Fibroblast of lung (primary cell): Measurements from ENCODE around the gene FAM234B.

Experiments
- EZH2 ChIP-seq: IDR thresholded peaks from 2 replicates; pipeline ENCODE4 v1.5.1; 2012; ENCODE audit warnings: low read length, control low read depth, mild to moderate bottlenecking; ENCODE audit errors: missing control alignments
- TF ChIP-seq, protein P1 (sequence below), 2 donors: IDR thresholded peaks in 1 of 2; conservative IDR thresholded peaks in 1 of 2; 1 replicate in 1 of 2; 2 replicates in 1 of 2; pipeline ENCODE4 v1.5.1; 2011 to 2012; ENCODE audit warnings: low read length in 2 of 2, control low read depth in 1 of 2, inconsistent platforms in 1 of 2, low read depth in 1 of 2, mild to moderate bottlenecking in 1 of 2

DNA sequence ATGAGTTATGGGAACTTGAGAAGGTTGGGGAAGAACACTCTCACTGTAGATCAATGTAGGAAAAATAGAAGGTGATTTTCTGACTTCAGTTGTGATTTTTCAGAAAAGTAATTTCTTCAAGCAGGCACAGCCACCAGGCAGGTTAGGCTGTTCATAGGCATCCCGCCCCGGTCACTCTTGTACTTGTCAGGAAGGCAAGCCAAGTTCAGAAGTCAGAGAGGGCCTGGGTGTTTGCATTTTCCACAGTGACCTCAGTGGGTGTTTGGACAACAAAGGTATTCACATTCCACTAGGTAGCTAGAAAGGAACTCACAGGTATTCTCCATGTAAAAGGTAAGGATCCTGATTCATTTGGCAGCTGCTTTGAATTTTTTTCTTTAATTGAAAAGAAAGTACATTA lies 3.0 kb upstream of the FAM234B start:
- TF ChIP-seq, protein P1, sequence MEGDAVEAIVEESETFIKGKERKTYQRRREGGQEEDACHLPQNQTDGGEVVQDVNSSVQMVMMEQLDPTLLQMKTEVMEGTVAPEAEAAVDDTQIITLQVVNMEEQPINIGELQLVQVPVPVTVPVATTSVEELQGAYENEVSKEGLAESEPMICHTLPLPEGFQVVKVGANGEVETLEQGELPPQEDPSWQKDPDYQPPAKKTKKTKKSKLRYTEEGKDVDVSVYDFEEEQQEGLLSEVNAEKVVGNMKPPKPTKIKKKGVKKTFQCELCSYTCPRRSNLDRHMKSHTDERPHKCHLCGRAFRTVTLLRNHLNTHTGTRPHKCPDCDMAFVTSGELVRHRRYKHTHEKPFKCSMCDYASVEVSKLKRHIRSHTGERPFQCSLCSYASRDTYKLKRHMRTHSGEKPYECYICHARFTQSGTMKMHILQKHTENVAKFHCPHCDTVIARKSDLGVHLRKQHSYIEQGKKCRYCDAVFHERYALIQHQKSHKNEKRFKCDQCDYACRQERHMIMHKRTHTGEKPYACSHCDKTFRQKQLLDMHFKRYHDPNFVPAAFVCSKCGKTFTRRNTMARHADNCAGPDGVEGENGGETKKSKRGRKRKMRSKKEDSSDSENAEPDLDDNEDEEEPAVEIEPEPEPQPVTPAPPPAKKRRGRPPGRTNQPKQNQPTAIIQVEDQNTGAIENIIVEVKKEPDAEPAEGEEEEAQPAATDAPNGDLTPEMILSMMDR (conservative IDR thresholded peaks at IDR 0.05 in 1 of 2, IDR thresholded peaks at IDR 0.05 in 1 of 2; ENCODE audit: low read depth in 1 of 2, low read length in 2 of 2), result no peak
- no peak for TF ChIP-seq EZH2
